Fibroblast of villous mesenchyme (primary cell): Measurements from ENCODE around the gene HSD17B11. TPM values are rescaled to one million over a fixed set of nuclear protein-coding genes. Genes with fewer than 3 reads are reported as not detected.
A peak's percentile ranks its signal among the peaks of the same experiment; 100 is the strongest.
"Not testable (repeated sequence)": the region's sequence is repeated elsewhere in the genome, so short reads cannot be mapped to it uniquely, and the experiment has no call there.

Experiments
- DNase-seq: peaks from one replicate; pipeline ENCODE4 v3.0.0-alpha.2; 2010; ENCODE audit warnings: low read depth
- H3K4me3 ChIP-seq: 2 replicates; pipeline ENCODE4 v1.5.1; 2011; ENCODE audit warnings: low read depth, mild to moderate bottlenecking, low read length
- CTCF ChIP-seq: IDR thresholded peaks from 2 replicates; pipeline ENCODE4 v1.5.1; 2012; ENCODE audit warnings: low read depth, mild to moderate bottlenecking, low read length; ENCODE audit not compliant: insufficient read depth
- total RNA-seq: library from RNA; depleted of rRNA; stranded (reverse); fragments of >200 nt; gene quantifications from 2 replicates; pipeline ENCODE4 v1.2.3, GENCODE V29; 2012

Gene HSD17B11
- total RNA-seq, 1 donor = 26.3 TPM

GRCh38 chr4:87309625-87310024 is 81.4 kb downstream of the HSD17B11 start:
- TF ChIP-seq CTCF = no peak
- DNase-seq = no peak
- H3K4me3 ChIP-seq = no peak overlapping the region

- no peak for DNase-seq
- TF ChIP-seq CTCF = no peak
- H3K4me3 ChIP-seq = no peak overlapping the region
Observed at GRCh38 chr4:87306056-87306455, 84.9 kb downstream of the HSD17B11 start.

- no peak overlapping the region for H3K4me3 ChIP-seq
- no peak for DNase-seq
- TF ChIP-seq CTCF = no peak
Observed at GRCh38 chr4:87305562-87305961, 85.4 kb downstream of the HSD17B11 start.

GRCh38 chr4:87304745-87305432 is 86.1 kb downstream of the HSD17B11 start:
- no peak for TF ChIP-seq CTCF
- H3K4me3 ChIP-seq = no peak overlapping the region
- DNase-seq = peak; percentile 30

GRCh38 chr4:87299898-87300297 is 91.1 kb downstream of the HSD17B11 start:
- no peak overlapping the region for H3K4me3 ChIP-seq
- DNase-seq = no peak
- no peak for TF ChIP-seq CTCF

GRCh38 chr4:87298362-87298761 is 92.6 kb downstream of the HSD17B11 start:
- no peak overlapping the region for H3K4me3 ChIP-seq
- TF ChIP-seq CTCF = no peak
- no peak for DNase-seq

- H3K4me3 ChIP-seq, DNase-seq: not testable (repeated sequence)
Observed at GRCh38 chr4:87294911-87295310, 96.1 kb downstream of the HSD17B11 start.

- not testable (repeated sequence) for H3K4me3 ChIP-seq, DNase-seq
Observed at GRCh38 chr4:87293889-87294288, 97.1 kb downstream of the HSD17B11 start.
